ENCODE measurements around the gene APOBEC4.

Gene APOBEC4

DNA sequence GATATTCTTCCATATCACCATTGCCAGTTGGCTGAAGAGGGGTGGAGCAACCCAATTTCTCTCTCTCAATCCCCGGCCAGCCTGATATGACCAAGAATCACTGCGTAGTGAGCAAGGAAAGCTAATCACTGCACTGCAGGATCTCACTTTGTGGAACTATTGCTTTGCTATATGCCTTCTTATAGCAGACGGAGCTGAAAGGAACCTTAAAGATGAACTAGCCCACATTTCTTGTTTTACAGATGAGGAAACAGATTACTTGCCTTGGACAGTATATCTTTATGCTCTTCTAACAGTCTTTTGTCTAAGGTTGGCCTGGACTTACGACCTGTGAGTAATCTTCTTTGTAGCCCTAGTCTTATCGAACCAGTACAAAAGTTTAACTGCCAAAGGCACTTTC is 7.6 kb downstream of the APOBEC4 start:
- no peak for DNase-seq (ENCODE audit: low read depth in 2 of 2)
- no peak overlapping the region for H3K4me3 ChIP-seq (replicated peaks in 1 of 2; ENCODE audit: low read depth in 2 of 2, low read length in 2 of 2)
- TF ChIP-seq, protein P1, sequence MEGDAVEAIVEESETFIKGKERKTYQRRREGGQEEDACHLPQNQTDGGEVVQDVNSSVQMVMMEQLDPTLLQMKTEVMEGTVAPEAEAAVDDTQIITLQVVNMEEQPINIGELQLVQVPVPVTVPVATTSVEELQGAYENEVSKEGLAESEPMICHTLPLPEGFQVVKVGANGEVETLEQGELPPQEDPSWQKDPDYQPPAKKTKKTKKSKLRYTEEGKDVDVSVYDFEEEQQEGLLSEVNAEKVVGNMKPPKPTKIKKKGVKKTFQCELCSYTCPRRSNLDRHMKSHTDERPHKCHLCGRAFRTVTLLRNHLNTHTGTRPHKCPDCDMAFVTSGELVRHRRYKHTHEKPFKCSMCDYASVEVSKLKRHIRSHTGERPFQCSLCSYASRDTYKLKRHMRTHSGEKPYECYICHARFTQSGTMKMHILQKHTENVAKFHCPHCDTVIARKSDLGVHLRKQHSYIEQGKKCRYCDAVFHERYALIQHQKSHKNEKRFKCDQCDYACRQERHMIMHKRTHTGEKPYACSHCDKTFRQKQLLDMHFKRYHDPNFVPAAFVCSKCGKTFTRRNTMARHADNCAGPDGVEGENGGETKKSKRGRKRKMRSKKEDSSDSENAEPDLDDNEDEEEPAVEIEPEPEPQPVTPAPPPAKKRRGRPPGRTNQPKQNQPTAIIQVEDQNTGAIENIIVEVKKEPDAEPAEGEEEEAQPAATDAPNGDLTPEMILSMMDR (IDR thresholded peaks at IDR 0.05; ENCODE audit: low read depth, low read length) = no peak

DNA sequence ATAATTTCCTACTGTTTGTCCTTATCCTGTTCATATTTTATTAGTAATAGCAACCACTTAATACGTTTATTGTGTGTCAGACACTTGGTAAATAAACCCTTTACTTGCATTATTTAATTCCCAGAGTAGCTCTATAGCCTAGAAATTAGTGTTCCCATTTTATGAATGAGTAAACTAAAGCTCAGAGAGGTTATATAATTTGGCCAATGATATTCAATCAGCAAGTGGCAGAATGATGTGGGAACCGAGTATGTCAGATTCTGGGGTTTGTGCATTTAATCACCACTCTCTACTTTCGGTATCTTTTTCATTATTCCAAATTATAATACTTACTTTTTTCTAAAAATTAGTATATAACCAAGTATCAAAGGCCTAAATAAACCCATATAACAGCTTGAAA is 10.9 kb downstream of the APOBEC4 start:
- DNase-seq (ENCODE audit: low read depth in 2 of 2) = no peak
- H3K4me3 ChIP-seq (replicated peaks in 1 of 2; ENCODE audit: low read depth in 2 of 2, low read length in 2 of 2) = no peak overlapping the region
- TF ChIP-seq, protein P1 (IDR thresholded peaks at IDR 0.05; ENCODE audit: low read depth, low read length) = no peak

DNA sequence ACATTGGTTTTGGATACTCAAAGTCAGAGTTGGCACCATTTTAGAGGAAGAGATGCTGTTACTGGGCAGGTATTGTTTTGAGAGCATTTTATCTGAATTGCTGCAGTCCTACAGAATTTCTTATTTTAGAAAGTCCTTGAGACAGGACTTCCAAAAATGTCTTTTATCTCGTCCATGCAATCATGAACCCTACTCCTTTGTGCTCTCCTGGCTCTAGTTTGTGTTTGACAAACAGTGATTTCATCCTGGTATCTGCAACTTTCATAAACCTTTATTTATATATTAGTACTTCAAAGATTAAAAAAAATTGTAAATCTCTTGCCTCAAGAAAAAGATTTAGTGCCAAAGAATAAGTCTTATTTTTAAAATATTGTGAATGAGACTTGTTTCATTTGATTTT is 12.9 kb downstream of the APOBEC4 start:
- no peak for DNase-seq (ENCODE audit: low read depth in 2 of 2)
- TF ChIP-seq, protein P1 (IDR thresholded peaks at IDR 0.05; ENCODE audit: low read depth, low read length) = no peak
- no peak overlapping the region for H3K4me3 ChIP-seq (replicated peaks in 1 of 2; ENCODE audit: low read depth in 2 of 2, low read length in 2 of 2)

- TF ChIP-seq, protein P1 (IDR thresholded peaks at IDR 0.05; ENCODE audit: low read depth, low read length) = no peak
- H3K4me3 ChIP-seq (replicated peaks in 1 of 2; ENCODE audit: low read depth in 2 of 2, low read length in 2 of 2) = no peak overlapping the region
- DNase-seq (ENCODE audit: low read depth in 2 of 2) = no peak
Measured at GRCh38 chr1:183638649-183639387, 14.3 kb downstream of the APOBEC4 start.

DNA sequence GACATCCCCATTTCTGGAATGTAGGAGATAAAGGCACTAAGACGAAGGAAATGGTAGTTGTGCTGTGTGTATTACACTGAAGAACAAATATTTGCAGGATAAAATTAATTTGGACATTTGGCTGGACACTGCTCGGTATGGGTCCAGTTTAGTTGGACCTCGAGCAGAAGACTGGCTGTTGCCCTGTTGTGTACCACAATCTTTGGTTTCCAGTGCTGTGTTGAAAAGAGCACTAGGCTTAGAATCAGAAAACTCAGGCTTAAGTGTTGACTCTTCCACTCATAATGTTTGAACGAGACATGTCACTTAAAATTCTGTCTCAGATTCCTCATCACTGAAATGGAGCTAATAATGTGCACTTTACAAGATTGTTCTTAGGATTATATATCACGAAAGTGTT is 16.3 kb downstream of the APOBEC4 start:
- no peak for DNase-seq (ENCODE audit: low read depth in 2 of 2)
- TF ChIP-seq, protein P1 (IDR thresholded peaks at IDR 0.05; ENCODE audit: low read depth, low read length) = no peak
- H3K4me3 ChIP-seq (replicated peaks in 1 of 2; ENCODE audit: low read depth in 2 of 2, low read length in 2 of 2) = peak overlapping the region in 1 of 2 donors; percentile 74

DNA sequence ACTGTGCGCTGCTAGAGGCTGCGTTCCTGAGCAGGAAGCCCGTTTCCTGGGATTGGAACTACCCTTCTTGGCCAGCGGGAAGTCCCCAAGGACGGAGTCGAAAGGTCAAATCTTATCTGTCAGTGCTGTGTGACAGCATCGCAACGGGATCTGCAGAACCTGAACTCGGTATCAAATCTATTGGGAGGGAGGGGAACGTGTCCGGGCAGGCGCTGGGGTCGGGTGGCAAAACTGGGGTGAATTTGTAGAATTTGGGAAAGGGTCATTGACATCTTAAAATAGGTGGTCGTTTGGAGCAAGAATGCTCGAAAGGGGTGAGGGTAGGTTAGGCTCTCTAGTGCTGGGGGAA is 16.8 kb downstream of the APOBEC4 start:
- TF ChIP-seq, protein P1 (IDR thresholded peaks at IDR 0.05; ENCODE audit: low read depth, low read length) = no peak
- no peak for DNase-seq (ENCODE audit: low read depth in 2 of 2)
- peak overlapping the region; percentile 74 to 84 for H3K4me3 ChIP-seq (replicated peaks in 1 of 2; ENCODE audit: low read depth in 2 of 2, low read length in 2 of 2)
